T-cell (primary cell): ENCODE measurements around the gene NUMB. TPM values are rescaled to one million over a fixed set of nuclear protein-coding genes. Genes with fewer than 3 reads are reported as not detected.

ENCODE experiments used
- ATAC-seq, 4 experiments: fragments of 200-7000 bp in 3 of 4; fragments of 150-1000 bp in 1 of 4; cut with Tn5 transposase; replicated peaks in 1 of 4; 1 replicate in 3 of 4; 2 replicates in 1 of 4; pipeline ENCODE4 v1.10.0; 2021; ENCODE audit warnings: moderate library complexity in 3 of 4, mild to moderate bottlenecking in 2 of 4, moderate number of reproducible peaks in 1 of 4
- CTCF ChIA-PET, 2 donors: fragments of 300-600 bp; sonication (Branson Sonifier 250); formaldehyde crosslinking; loops; one replicate each; lab custom pipeline; 2022; ENCODE audit warnings: antibody characterized with exemption in 2 of 2; lab: Charles Lee
- POLR2A ChIA-PET, 2 donors: fragments of 300-600 bp; sonication (Branson Sonifier 250); formaldehyde crosslinking; loops; one replicate each; lab custom pipeline; 2022; ENCODE audit warnings: antibody characterized with exemption in 2 of 2; lab: Charles Lee
- DNase-seq, 35 experiments: peaks; one replicate each; pipeline versions ENCODE4 v3.0.0 to v3.0.0-alpha.2; 2013 to 2023
- H3K27ac ChIP-seq: one replicate; pipeline ENCODE4 v1.5.1; 2013; ENCODE audit warnings: low read length
- H3K27me3 ChIP-seq, 2 experiments: replicated peaks in 1 of 2; 1 replicate in 1 of 2; 2 replicates in 1 of 2; pipeline versions ENCODE4 v1.6.1 to v1.7.0; 2013; ENCODE audit warnings: low read length in 1 of 2, mixed read lengths in 1 of 2; ENCODE audit not compliant: control insufficient read depth in 2 of 2, insufficient read depth in 2 of 2; ENCODE audit errors: extremely low read depth in 1 of 2
- H3K36me3 ChIP-seq, 2 donors: 1 replicate in 1 of 2; 2 replicates in 1 of 2; pipeline versions ENCODE4 v1.6.1 to v1.7.0; 2013; ENCODE audit warnings: low read length in 1 of 2; ENCODE audit not compliant: control insufficient read depth in 2 of 2, insufficient read depth in 1 of 2; ENCODE audit errors: extremely low read depth in 1 of 2
- H3K4me1 ChIP-seq, 2 experiments: 1 replicate in 1 of 2; 2 replicates in 1 of 2; pipeline versions ENCODE4 v1.6.1 to v1.7.0; 2013; ENCODE audit warnings: low read length in 2 of 2, mixed read lengths in 1 of 2; ENCODE audit not compliant: insufficient read depth in 2 of 2, control insufficient read depth in 1 of 2; ENCODE audit errors: extremely low read depth in 1 of 2
- H3K4me3 ChIP-seq, 2 donors: 1 replicate in 1 of 2; 2 replicates in 1 of 2; pipeline versions ENCODE4 v1.5.1 to v1.7.0; 2013; ENCODE audit warnings: mild to moderate bottlenecking in 2 of 2, low read length in 1 of 2, moderate library complexity in 1 of 2; ENCODE audit not compliant: control insufficient read depth in 1 of 2; ENCODE audit errors: extremely low read depth in 1 of 2
- H3K9me3 ChIP-seq: 2 replicates; pipeline ENCODE4 v1.7.0; 2013
- H3K27ac Mint-ChIP-seq, 2 donors: one replicate each; pipeline ENCODE4 v1.8.0; 2020 to 2021; ENCODE audit warnings: mild to moderate bottlenecking in 2 of 2, mixed read lengths in 2 of 2
- H3K27me3 Mint-ChIP-seq, 2 donors: one replicate each; pipeline ENCODE4 v1.8.0; 2021 to 2022; ENCODE audit warnings: mixed read lengths in 2 of 2
- H3K36me3 Mint-ChIP-seq: one replicate; pipeline ENCODE4 v1.8.0; 2021; ENCODE audit warnings: mixed read lengths
- H3K4me1 Mint-ChIP-seq, 3 donors: one replicate each; pipeline ENCODE4 v1.8.0; 2020 to 2022; ENCODE audit warnings: mixed read lengths in 3 of 3, mild to moderate bottlenecking in 1 of 3
- H3K4me3 Mint-ChIP-seq, 3 donors: one replicate each; pipeline ENCODE4 v1.8.0; 2020 to 2022; ENCODE audit warnings: mild to moderate bottlenecking in 3 of 3, mixed read lengths in 3 of 3, moderate library complexity in 3 of 3
- H3K9me3 Mint-ChIP-seq, 3 donors: one replicate each; pipeline ENCODE4 v1.8.0; 2020 to 2022; ENCODE audit warnings: mixed read lengths in 3 of 3
- WGBS: methylation state at CpG from one replicate; pipeline ENCODE4 v1.1.5; 2013; ENCODE audit warnings: missing lambda C conversion rate; ENCODE audit not compliant: insufficient coverage; 5-methylcytosine and 5-hydroxymethylcytosine counted together
- total RNA-seq, 35 experiments: library from RNA in 6 of 35; stranded (reverse) in 6 of 35; fragments of 120-200 nt in 1 of 35; gene quantifications; one replicate each; pipeline versions ENCODE4 v1.2.1 to v1.2.4 and lab custom pipeline; 2013 to 2026

NUMB gene
- total RNA-seq, 5 donors from 2014 or later (not counting 1 experiment from before 2014, with no cell fraction given): 45.1 to 52.6 (median 49.1) TPM

- H3K36me3 ChIP-seq: no peaks in the 10 kb centered on the region
- Mint-ChIP-seq H3K4me1 (peaks cover 8 to 20% (median 8%) of the 10 kb centered on the region in 3 donors), H3K27ac (no peak overlapping the region), H3K4me3 (peak overlapping the region in 1 of 3 donors; percentile 60), H3K9me3 (no peaks in the 10 kb centered on the region), H3K27me3 (peaks cover 46 to 61% of the 10 kb centered on the region in 2 donors), H3K36me3 (no peaks in the 10 kb centered on the region)
- ChIA-PET CTCF (no interaction called here), POLR2A (no interaction called here)
- 69% methylated on average over 2 of the region's 6 CpGs for WGBS
- H3K4me3 ChIP-seq: no peak overlapping the region
- DNase-seq (no peak), ATAC-seq (no peak)
- H3K9me3 ChIP-seq: no peaks in the 10 kb centered on the region
- peaks cover 13 to 78% of the 10 kb centered on the region in 2 experiments for H3K27me3 ChIP-seq
- no peak overlapping the region for H3K27ac ChIP-seq
- peaks cover 0 to 16% of the 10 kb centered on the region in 2 experiments for H3K4me1 ChIP-seq
Measured at GRCh38 chr14:73235531-73236155, 222.7 kb downstream of the NUMB start.

- no peaks in the 10 kb centered on the region for H3K9me3 Mint-ChIP-seq
- H3K4me1 Mint-ChIP-seq: peaks cover 8 to 20% (median 8%) of the 10 kb centered on the region in 3 donors
- H3K4me3 Mint-ChIP-seq: no peak overlapping the region
- 78% methylated on average over 4 of the region's 11 CpGs for WGBS
- Histone ChIP-seq H3K4me1 (peaks cover 0 to 12% of the 10 kb centered on the region in 2 experiments), H3K4me3 (no peak overlapping the region), H3K27ac (no peak overlapping the region), H3K9me3 (no peaks in the 10 kb centered on the region), H3K27me3 (peaks cover 13 to 70% of the 10 kb centered on the region in 2 experiments), H3K36me3 (no peaks in the 10 kb centered on the region)
- no peak for DNase-seq
- ChIA-PET POLR2A (no interaction called here), CTCF (no interaction called here)
- H3K27me3 Mint-ChIP-seq: peaks cover 42 to 54% of the 10 kb centered on the region in 2 donors
- no peak overlapping the region for H3K27ac Mint-ChIP-seq
- ATAC-seq: no peak
- H3K36me3 Mint-ChIP-seq: no peaks in the 10 kb centered on the region
Measured at GRCh38 chr14:73234586-73235394, 223.6 kb downstream of the NUMB start.

- peaks cover 13 to 64% of the 10 kb centered on the region in 2 experiments for H3K27me3 ChIP-seq
- peaks cover 37 to 49% of the 10 kb centered on the region in 2 donors for H3K27me3 Mint-ChIP-seq
- POLR2A ChIA-PET: no interaction called here
Measured at GRCh38 chr14:73234029-73234428, 224.3 kb downstream of the NUMB start.

GRCh38 chr14:73233564-73233963 lies 224.8 kb downstream of the NUMB start:
- Histone ChIP-seq H3K36me3 (no peaks in the 10 kb centered on the region), H3K27ac (no peak overlapping the region), H3K4me1 (peaks cover 0 to 11% of the 10 kb centered on the region in 2 experiments), H3K9me3 (no peaks in the 10 kb centered on the region), H3K4me3 (no peak overlapping the region), H3K27me3 (peaks cover 13 to 60% of the 10 kb centered on the region in 2 experiments)
- Mint-ChIP-seq H3K27ac (no peak overlapping the region), H3K27me3 (peaks cover 33 to 44% of the 10 kb centered on the region in 2 donors), H3K4me1 (peaks cover 7 to 16% (median 8%) of the 10 kb centered on the region in 3 donors), H3K36me3 (peaks cover 10% of the 10 kb centered on the region), H3K9me3 (no peaks in the 10 kb centered on the region), H3K4me3 (no peak overlapping the region)
- ChIA-PET CTCF (no interaction called here), POLR2A (no interaction called here)
- DNase-seq (no peak), ATAC-seq (no peak)
- 80% methylated on average over 9 of the region's 10 CpGs for WGBS

More at GRCh38 chr14:73234029-73234428, 224.3 kb downstream of the NUMB start:
- CTCF ChIA-PET: no interaction called here
- Mint-ChIP-seq H3K9me3 (no peaks in the 10 kb centered on the region), H3K4me3 (no peak overlapping the region), H3K4me1 (peaks cover 8 to 20% (median 8%) of the 10 kb centered on the region in 3 donors), H3K36me3 (peaks cover 5% of the 10 kb centered on the region), H3K27ac (no peak overlapping the region)
- DNase-seq (no peak), ATAC-seq (no peak)
- WGBS: 100% methylated on average over 4 of the region's 5 CpGs
- Histone ChIP-seq H3K9me3 (no peaks in the 10 kb centered on the region), H3K36me3 (no peaks in the 10 kb centered on the region), H3K4me1 (peaks cover 0 to 11% of the 10 kb centered on the region in 2 experiments), H3K27ac (no peak overlapping the region), H3K4me3 (no peak overlapping the region)

- Mint-ChIP-seq H3K4me1 (peaks cover 4 to 12% (median 8%) of the 10 kb centered on the region in 3 donors), H3K27ac (no peak overlapping the region), H3K9me3 (no peaks in the 10 kb centered on the region), H3K4me3 (no peak overlapping the region), H3K27me3 (peaks cover 33 to 40% of the 10 kb centered on the region in 2 donors), H3K36me3 (peaks cover 15% of the 10 kb centered on the region)
- Histone ChIP-seq H3K4me3 (no peak overlapping the region), H3K27ac (no peak overlapping the region), H3K36me3 (peaks cover 1 to 3% of the 10 kb centered on the region in 2 donors), H3K4me1 (peaks cover 0 to 6% of the 10 kb centered on the region in 2 experiments), H3K27me3 (peaks cover 9 to 56% of the 10 kb centered on the region in 2 experiments), H3K9me3 (no peaks in the 10 kb centered on the region)
- ChIA-PET POLR2A (no interaction called here), CTCF (interaction anchor here (0.5 to 0.7 kb wide), 2 partner anchors 156 to 1650 kb away, joined by 4 to 7 read pairs; no protein-coding TSS in a partner anchor)
- ATAC-seq (no peak), DNase-seq (no peak)
- 78% methylated on average over 7 of the region's 8 CpGs for WGBS
Measured at GRCh38 chr14:73232984-73233383, 225.4 kb downstream of the NUMB start.
